Chondrocyte (in vitro differentiated cells): ENCODE data around the gene TMTC2. TPM values are rescaled to one million over a fixed set of nuclear protein-coding genes. Genes with fewer than 3 reads are reported as not detected.
A peak's percentile ranks its signal among the peaks of the same experiment; 100 is the strongest.

Source experiments
- DNase-seq: peaks from one replicate; pipeline ENCODE4 v3.0.0; 2021; ENCODE audit warnings: mixed read lengths, low spot score
- H3K27ac Mint-ChIP-seq: one replicate; pipeline ENCODE4 v1.8.0; 2021; ENCODE audit warnings: mild to moderate bottlenecking, moderate library complexity, mixed read lengths; ENCODE audit not compliant: unreplicated experiment
- H3K27me3 Mint-ChIP-seq: 2 replicates; pipeline ENCODE4 v1.8.0; 2021; ENCODE audit warnings: low read depth, mixed read lengths
- H3K36me3 Mint-ChIP-seq: 2 replicates; pipeline ENCODE4 v1.8.0; 2021; ENCODE audit warnings: low read depth, mixed read lengths
- H3K4me1 Mint-ChIP-seq: 2 replicates; pipeline ENCODE4 v1.8.0; 2021; ENCODE audit warnings: low read depth, mild to moderate bottlenecking, mixed read lengths
- H3K4me3 Mint-ChIP-seq: one replicate; pipeline ENCODE4 v1.8.0; 2021; ENCODE audit warnings: mild to moderate bottlenecking, moderate library complexity, mixed read lengths; ENCODE audit not compliant: unreplicated experiment
- H3K9me3 Mint-ChIP-seq: 2 replicates; pipeline ENCODE4 v1.8.0; 2021; ENCODE audit warnings: low read depth, mixed read lengths
- CTCF ChIP-seq: fragments of 200-600 bp; sonication (generic); IDR thresholded peaks from 2 replicates; pipeline ENCODE4 v1.5.0; 2021; ENCODE audit warnings: antibody characterized with exemption, mild to moderate bottlenecking, moderate library complexity
- total RNA-seq: library from RNA; stranded (reverse); gene quantifications from 3 replicates; pipeline ENCODE4 v1.2.1, GENCODE V29; 2021

TMTC2 gene
- total RNA-seq, 1 donor from 2014 or later, result 1.4 TPM

- no peaks in the 10 kb centered on the region for H3K36me3 Mint-ChIP-seq
- no peaks in the 10 kb centered on the region for H3K27me3 Mint-ChIP-seq
- no peak overlapping the region for H3K4me3 Mint-ChIP-seq
- H3K27ac Mint-ChIP-seq, result no peak overlapping the region
- peaks cover 17% of the 10 kb centered on the region for H3K4me1 Mint-ChIP-seq
- TF ChIP-seq CTCF, result peak; percentile 10
- no peak for DNase-seq
- H3K9me3 Mint-ChIP-seq, result peaks cover 3% of the 10 kb centered on the region
Observed at GRCh38 chr12:82862069-82862841, 175.5 kb downstream of the TMTC2 start.

- H3K36me3 Mint-ChIP-seq, result no peaks in the 10 kb centered on the region
- H3K4me3 Mint-ChIP-seq, result no peak overlapping the region
- H3K4me1 Mint-ChIP-seq, result peaks cover 13% of the 10 kb centered on the region
- no peak for TF ChIP-seq CTCF
- H3K27me3 Mint-ChIP-seq, result no peaks in the 10 kb centered on the region
- DNase-seq, result no peak
- no peak overlapping the region for H3K27ac Mint-ChIP-seq
- peaks cover 1% of the 10 kb centered on the region for H3K9me3 Mint-ChIP-seq
Observed at GRCh38 chr12:82862876-82863649, 176.4 kb downstream of the TMTC2 start.

GRCh38 chr12:82866227-82866775, 179.6 kb downstream of the TMTC2 start:
- H3K27ac Mint-ChIP-seq, result no peak overlapping the region
- H3K27me3 Mint-ChIP-seq, result no peaks in the 10 kb centered on the region

GRCh38 chr12:82866946-82867345, 180.2 kb downstream of the TMTC2 start:
- TF ChIP-seq CTCF, result no peak
- H3K36me3 Mint-ChIP-seq, result no peaks in the 10 kb centered on the region

More at GRCh38 chr12:82866227-82866775, 179.6 kb downstream of the TMTC2 start:
- Mint-ChIP-seq H3K4me3 (no peak overlapping the region), H3K9me3 (no peaks in the 10 kb centered on the region), H3K4me1 (peaks cover 19% of the 10 kb centered on the region), H3K36me3 (no peaks in the 10 kb centered on the region)
- DNase-seq, result no peak
- no peak for TF ChIP-seq CTCF

GRCh38 chr12:82867762-82868500, 181.2 kb downstream of the TMTC2 start:
- Mint-ChIP-seq H3K27me3 (no peaks in the 10 kb centered on the region), H3K9me3 (no peaks in the 10 kb centered on the region), H3K27ac (no peak overlapping the region), H3K4me3 (no peak overlapping the region), H3K4me1 (peaks cover 11% of the 10 kb centered on the region), H3K36me3 (no peaks in the 10 kb centered on the region)
- DNase-seq, result no peak
- no peak for TF ChIP-seq CTCF

More at GRCh38 chr12:82866946-82867345, 180.2 kb downstream of the TMTC2 start:
- H3K9me3 Mint-ChIP-seq, result no peaks in the 10 kb centered on the region
- DNase-seq, result no peak
- peaks cover 16% of the 10 kb centered on the region for H3K4me1 Mint-ChIP-seq
- no peaks in the 10 kb centered on the region for H3K27me3 Mint-ChIP-seq
- no peak overlapping the region for H3K4me3 Mint-ChIP-seq
- H3K27ac Mint-ChIP-seq, result no peak overlapping the region
